Ramos (cell line): ENCODE results near the gene SUSD6.
"Not testable (repeated sequence)": the region's sequence is repeated elsewhere in the genome, so short reads cannot be mapped to it uniquely, and the experiment has no call there.

ENCODE experiments used
- in situ Hi-C: fragments of 300-500 bp; cut with MboI; formaldehyde crosslinking; loops from one replicate; pipeline ENCODE4 v1.14.3; 2022; ENCODE audit warnings: low sequenced_read_pairs; ENCODE audit not compliant: unreplicated experiment

The SUSD6 gene

GRCh38 chr14:69684461-69685217, 73.2 kb downstream of the SUSD6 start:
- in situ Hi-C loops, result no loop called here

DNA sequence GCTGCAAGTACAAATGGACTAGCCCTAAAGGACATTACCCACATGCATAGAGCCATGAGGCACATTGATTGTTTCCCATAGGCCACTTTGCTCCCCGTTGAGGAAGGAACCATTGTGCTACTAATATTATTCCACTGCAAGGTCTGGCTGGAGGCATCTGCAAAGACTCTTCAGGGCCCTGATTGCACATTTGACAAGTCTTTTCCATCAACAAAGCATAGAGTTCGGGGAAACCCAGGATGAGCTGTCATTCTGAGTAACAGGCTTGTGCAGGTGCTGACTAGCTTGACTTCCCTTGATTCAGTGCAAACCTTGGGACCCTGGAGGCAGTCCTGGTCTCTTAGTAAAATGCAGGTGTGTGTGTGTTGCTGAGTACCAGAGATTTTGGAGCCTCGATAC, 73.8 kb downstream of the SUSD6 start:
- in situ Hi-C loops, result no loop called here

GRCh38 chr14:69685716-69686115, 74.3 kb downstream of the SUSD6 start:
- in situ Hi-C loops, result no loop called here

DNA sequence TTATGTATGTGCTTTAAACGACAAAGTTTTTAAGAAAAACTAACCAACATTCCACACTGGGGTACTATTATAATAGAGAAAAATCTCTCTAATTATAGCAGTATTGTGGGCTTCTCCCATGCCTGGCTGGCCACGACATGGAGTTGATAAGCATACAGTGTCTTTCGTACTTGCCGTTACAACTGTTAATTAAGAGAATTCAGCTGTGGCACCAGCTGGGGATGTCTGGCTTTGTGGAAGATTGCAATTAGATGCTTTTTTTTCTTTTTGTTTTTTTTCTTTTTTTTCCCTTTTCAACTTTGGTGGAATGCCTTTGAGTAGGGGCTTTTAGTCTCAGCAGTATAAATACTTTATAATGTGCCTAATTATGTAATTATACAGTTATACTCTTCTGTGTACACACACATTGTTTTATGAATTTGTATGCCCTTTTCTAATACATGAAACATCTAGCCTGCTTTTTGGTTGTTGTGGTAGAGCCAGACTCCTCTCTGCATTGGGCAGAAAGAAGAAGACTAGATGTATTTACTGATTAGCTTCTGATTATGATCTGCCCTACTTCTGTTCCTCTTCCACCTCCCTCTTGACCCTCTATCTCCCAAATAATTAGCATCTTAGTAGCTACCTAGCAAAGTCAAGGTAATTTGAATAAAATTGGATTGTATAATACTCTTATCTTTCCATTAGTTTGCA, 76.4 kb downstream of the SUSD6 start:
- in situ Hi-C loops, result no loop called here

DNA sequence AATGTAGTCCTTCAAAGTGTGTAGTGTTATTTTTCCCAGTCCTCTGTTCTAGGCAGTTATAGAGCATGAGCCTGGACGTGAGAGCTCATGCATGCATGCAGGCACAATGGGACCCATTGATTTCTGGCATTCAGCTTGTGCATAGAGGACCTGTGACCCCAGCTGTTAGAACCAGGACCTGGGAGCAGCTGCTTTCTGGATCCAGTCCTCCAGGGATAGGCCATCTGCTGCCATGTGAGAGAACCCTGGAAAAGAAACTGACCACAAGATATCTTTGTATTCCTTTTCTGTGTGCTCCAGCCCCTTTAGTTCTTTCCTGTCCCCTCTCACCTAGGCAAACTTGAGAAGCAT, 76.9 kb downstream of the SUSD6 start:
- in situ Hi-C loops, result no loop called here

DNA sequence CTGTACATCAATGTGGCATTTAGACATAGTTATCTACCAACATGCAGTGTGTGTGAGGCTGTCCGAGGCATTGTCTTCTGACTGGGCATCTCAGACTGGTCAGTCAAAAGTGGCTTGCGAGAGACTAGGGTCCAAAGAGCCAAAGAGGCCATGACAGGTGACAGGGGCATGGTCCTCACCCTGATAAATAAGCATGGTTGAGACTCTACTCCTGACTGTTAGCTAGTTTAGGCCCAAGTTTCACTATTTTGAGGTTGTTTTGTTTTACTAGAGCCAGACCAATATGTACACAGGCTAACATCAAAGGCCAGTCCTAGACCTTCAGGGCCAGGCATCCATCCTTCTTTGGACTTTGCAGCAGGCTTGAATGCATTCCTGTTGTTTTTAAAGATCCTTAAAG, 78.6 kb downstream of the SUSD6 start:
- in situ Hi-C loops, result no loop called here

DNA sequence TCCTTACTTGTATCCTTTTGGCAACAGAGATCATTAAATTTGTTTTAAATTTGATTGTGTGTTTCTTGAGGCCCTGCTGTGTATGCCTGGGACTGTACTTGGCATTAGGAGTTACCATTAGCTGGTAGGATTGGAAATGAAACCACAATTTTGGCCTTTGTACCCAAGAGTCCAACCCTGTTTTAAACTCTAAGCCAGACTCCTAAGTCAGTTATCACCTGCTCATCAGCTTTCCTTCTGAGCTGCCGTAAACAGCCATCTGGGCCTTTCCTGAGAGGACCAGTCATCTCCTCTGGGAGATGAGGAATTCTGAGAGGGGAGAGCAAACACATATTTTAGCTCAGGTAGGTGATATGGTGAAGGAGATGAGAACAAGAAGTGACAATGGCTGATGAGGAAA, 81.2 kb downstream of the SUSD6 start:
- in situ Hi-C loops, result no loop called here

DNA sequence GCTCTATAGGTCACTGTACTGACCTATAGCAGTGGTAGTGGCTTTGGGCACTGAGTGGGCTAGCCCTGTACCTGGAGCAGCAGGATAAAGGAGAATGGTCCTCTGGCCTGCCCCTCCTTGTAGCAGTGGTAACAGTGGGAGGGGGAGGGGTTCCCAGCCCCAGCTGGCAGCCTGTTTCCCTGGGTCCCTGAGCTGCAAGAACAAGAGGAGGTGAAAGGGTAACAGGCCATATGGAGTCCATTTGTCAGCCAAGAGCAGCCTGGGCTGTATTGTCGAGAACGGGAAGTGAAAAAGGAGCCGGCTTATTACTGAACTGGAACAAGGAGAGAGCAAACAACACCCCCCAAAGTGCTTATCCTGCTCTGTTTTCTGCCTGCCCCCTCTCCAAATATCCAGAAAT, 81.7 kb downstream of the SUSD6 start:
- in situ Hi-C loops, result no loop called here

DNA sequence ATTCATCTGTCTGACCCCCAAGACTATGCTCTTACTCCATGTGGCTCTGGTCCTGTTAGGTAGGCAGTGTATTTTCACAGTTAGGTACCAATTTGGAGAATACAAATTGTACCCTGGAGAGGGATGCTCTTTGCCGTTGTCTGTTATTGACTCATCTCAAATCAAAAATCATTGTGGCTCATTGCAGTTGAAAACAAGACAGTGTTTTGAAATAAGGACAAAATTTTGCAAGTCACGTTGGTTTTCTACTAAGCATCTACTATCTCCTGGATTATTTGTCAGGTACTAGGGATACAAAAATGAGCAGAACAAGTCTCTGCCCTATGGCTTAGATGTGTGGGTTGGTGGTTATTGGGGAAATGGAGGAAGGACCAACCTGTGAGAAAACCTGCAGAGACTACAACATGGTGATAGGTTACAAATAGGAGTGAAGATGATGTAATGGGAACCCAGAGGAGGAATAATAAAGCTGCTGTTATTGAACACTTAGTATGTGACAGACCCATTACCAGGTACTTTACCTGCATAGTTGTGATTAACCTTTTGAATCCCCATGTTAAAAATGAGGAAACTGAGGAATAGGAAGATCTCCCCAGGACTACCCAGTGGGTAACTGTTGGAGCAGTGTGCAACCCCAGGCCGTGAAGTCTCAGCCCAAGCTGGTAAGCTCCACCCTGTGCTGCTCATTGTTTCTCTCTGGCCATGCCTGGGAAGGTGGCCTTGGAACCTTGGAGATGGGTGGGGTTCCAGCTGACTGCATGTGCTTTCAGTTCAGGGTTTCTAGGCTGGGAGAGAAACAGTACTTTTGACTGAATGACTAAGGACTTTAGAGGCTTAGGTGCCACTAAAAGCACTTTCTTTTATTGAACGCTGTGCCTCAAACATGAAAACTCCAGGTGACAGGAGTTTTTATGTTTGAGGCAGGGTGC, 82.7 kb downstream of the SUSD6 start:
- in situ Hi-C loops, result no loop called here

- in situ Hi-C loops, result no loop called here
These were observed 83.4 kb downstream of the SUSD6 start for GRCh38 chr14:69694730-69695281.

DNA sequence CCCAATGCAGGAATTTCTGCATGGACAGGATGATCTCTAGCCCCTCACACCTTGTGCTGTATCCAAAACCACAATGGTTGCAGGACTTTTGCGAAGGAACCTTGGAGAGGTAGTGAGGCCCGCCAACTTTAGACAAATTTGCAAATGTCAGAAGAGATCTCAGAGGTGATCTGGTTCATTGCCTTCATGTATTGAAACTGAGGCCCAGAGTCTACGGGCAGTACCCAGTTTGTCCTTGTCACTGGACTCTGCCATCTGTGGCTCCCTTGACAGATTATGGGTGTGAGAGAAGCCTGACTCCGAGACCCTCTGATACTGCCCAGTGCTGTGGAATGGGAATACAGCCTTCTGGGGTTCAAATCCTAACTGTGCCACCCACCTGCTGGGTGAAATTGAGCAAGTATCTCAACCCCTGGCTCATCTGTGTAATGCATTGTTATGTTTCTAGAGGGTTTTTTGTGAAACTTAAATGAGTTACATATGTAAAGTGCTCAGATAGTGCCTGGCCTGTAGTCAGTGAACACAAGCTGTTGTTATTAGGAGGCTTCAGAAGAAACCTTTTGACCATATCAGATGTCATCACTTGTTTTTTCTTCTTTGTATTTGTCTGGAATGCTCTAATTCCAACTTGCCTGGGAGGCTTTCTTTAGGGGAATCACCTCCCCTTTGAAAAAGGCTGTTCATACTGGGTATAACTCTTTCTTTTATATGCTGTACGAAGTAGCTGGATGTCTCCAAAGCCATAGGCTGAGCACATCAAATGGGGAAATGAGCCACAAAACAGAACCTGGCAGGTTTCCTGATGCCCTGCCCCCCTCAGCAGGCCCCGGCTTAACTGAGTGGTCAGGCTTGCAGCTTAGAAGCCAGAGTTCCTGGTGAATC, 84.2 kb downstream of the SUSD6 start:
- in situ Hi-C loops, result no loop called here

DNA sequence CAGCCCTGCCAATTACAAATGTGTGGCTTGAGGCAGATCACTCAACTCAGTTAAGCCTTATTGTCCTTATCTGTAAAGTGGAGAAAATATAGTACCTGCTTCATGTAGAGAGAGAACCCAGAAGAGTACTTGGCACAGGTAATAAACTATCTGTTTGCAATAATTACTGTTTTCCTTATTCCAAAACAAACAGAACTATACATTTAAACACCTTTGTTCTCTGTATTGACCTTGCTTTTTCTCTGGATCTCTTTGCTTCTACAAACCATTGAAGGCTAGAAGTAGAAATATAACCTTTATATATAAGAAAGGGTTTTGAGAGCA, 84.8 kb downstream of the SUSD6 start:
- in situ Hi-C loops, result no loop called here

GRCh38 chr14:69696633-69697557, 85.5 kb downstream of the SUSD6 start:
- in situ Hi-C loops, result no loop called here

- in situ Hi-C loops, result no loop called here
These were observed 87.2 kb downstream of the SUSD6 start for GRCh38 chr14:69698572-69698971.

- in situ Hi-C loops, result not testable (repeated sequence)
These were observed 87.8 kb downstream of the SUSD6 start for GRCh38 chr14:69699243-69699642.

DNA sequence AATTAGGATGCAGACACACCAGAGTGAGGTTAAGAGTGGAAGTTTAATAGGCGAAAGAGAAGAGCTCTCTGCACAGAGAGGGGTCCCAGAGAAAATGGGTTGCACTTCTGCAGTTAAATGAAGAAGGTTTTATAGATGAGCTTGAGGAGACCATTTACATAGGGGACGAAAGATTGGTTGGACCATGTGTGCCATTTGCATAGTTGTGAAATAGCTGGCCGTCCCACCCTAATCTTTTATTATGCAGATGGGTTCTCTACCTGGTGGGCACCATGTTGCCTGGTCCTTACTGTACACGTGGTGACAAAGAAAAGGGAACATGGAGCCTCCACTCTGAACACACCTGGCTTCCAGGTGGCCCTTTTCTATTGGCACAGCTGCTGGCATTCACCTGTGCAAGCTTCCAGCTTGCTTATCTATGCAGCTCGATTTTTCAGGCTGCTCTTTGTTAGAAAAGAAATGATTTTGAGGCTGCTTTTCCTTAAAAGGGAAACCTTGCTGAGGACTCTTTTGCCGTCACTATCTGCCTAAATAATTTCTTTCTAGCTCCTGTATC, 88.4 kb downstream of the SUSD6 start:
- in situ Hi-C loops, result no loop called here

DNA sequence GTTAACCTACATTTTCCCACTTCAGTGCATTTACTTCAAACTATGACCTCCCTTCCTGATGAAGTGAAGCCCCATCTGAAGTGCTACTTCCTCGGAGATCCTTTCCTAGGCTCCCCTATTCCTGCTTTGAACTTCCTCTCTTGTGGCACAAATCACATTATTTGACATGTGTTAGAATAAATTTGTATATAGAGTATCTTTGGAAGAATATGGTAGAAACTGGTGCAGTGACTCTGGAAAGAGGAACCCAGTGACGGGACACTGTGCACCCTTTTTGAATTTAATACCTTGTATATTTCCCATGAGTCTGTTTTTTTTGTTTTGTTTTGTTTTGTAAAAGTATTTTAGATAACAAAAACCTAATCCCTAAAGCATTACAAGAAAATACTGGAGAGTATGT, 89.2 kb downstream of the SUSD6 start:
- in situ Hi-C loops, result no loop called here

DNA sequence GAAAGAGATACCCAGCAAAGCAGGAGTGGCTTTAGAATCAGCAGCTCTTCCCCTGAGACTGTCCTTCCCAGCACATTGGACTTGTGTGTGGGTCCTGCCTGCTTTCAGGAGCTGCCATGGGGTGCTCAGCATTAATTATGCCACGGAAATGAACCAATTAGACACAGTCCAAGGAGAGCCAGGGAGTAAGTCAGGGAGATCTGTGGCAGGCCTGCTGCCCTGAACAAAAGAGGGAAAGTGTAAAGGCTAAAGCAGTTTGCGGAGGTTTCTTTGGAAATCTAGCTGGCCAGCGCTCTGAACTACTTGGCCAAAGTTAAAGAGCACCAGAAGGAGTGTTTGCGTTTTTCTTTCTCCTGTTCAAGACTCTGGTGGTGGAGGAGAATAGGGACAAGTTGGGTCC, 89.9 kb downstream of the SUSD6 start:
- in situ Hi-C loops, result no loop called here

DNA sequence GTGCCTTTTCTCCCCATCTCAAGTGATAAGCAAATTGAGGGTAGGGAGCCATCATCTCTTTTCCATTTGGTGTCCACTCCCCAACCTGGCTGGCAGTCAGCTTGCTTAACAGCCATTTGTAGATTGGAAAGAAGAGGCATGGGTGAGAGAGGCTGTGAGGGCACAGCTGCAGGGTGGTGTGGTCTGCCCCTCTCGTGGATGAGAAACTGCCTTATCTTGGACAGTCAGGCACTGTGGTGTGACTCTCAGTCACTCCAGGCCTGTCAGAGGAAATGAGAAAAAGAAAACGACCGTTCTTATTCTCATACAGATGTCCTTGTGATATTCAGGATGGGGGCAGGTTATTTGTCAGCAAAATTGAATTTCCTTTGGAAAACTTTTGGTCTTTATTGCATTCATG, 90.5 kb downstream of the SUSD6 start:
- in situ Hi-C loops, result no loop called here
